ENCODE measurements around the gene AK5.

Gene AK5

DNA sequence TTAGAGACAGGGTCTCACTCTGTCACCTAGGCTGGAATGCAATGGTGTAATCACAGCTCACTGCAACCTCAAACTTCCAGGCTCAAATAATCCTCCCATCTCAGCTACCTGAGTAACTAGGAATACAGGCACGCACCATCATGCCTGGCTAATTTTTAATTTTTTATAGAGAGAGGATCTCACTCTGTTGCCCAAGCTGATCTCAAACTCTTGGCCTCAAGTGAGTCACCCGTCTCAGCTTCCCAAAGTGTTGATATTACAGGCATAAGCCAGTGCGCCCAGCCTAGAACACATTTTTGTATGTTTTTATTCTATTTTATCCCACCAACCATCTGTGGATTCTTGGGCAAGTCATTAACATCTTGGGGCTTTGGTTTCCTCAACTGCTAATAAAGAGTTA is 100.5 kb downstream of the AK5 start:
- Histone ChIP-seq H4K91ac (ENCODE audit: low read depth, low read length, poor library complexity) (no peak overlapping the region), H3K27ac (replicated peaks; ENCODE audit: low read length) (no peak overlapping the region), H3K9ac (ENCODE audit: low read depth, low read length, poor library complexity) (no peak overlapping the region), H2BK120ac (ENCODE audit: low read depth, low read length) (no peak overlapping the region), H3K23ac (ENCODE audit: low read depth, low read length, poor library complexity) (no peak overlapping the region), H3K27me3 (ENCODE audit: control insufficient read depth in 3 of 3, insufficient read depth in 3 of 3, low read depth in 1 of 3, low read length in 3 of 3) (no peaks in the 10 kb centered on the region), H4K8ac (ENCODE audit: low read depth, low read length) (no peak overlapping the region), H3K4me2 (ENCODE audit: insufficient read depth, low read length, poor library complexity, severe bottlenecking) (no peak overlapping the region), H3K14ac (ENCODE audit: low read length) (no peak overlapping the region), H3K9me3 (replicated peaks in 1 of 2; ENCODE audit: control insufficient read depth in 2 of 2, insufficient read depth in 1 of 2, low read depth in 1 of 2, low read length in 2 of 2) (no peaks in the 10 kb centered on the region), H3K18ac (ENCODE audit: low read length) (no peak overlapping the region), H3K79me1 (ENCODE audit: low read depth, low read length) (no peaks in the 10 kb centered on the region), H2BK5ac (ENCODE audit: low read length) (no peak overlapping the region), H3K4me1 (ENCODE audit: control insufficient read depth in 2 of 2, insufficient read depth in 1 of 2, low read depth in 1 of 2, low read length in 2 of 2) (peaks cover 0 to 6% of the 10 kb centered on the region in 2 donors), H2BK12ac (ENCODE audit: low read length) (no peak overlapping the region), H3K4ac (ENCODE audit: low read length) (no peak overlapping the region), H2BK15ac (ENCODE audit: low read length) (no peak overlapping the region), H2AK5ac (ENCODE audit: low read depth, low read length) (no peak overlapping the region), H2AFZ (ENCODE audit: low read length) (no peak overlapping the region), H3K36me3 (replicated peaks in 1 of 2; ENCODE audit: control insufficient read depth in 2 of 2, insufficient read depth in 2 of 2, low read length in 2 of 2) (no peaks in the 10 kb centered on the region), H3K4me3 (ENCODE audit: low read length in 2 of 2) (no peak overlapping the region)
- WGBS, 2 donors (ENCODE audit: extremely low coverage in 2 of 2, insufficient read length in 2 of 2, insufficient replicate concordance in 1 of 2) = no CpG with 5 or more reads among the region's 3 CpGs
- no peak for DNase-seq (ENCODE audit: low spot score)

DNA sequence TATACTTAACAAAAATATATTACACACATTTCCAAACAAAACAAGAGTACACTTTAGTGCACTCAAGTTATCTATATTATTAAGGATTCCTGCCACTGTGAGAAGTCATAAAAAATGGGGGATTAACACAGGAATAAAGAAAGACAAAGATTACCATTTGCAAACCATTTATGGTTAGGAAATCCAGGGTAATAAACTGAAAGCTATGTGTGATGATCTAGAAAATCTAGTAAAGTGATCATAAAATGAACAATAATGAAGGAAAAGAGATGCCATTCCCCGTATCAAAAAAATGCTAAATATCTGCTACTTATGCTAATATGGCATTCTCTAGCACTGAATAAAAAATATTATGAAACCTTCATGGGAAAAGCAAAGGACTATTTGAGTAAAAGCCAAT is 101.4 kb downstream of the AK5 start:
- no peaks in the 10 kb centered on the region for H3K79me1 ChIP-seq (ENCODE audit: low read depth, low read length)
- no peak overlapping the region for H3K18ac ChIP-seq (ENCODE audit: low read length)
- H2BK12ac ChIP-seq (ENCODE audit: low read length) = no peak overlapping the region
- H3K23ac ChIP-seq (ENCODE audit: low read depth, low read length, poor library complexity) = no peak overlapping the region
- no peak overlapping the region for H3K4ac ChIP-seq (ENCODE audit: low read length)
- peaks cover 0 to 6% of the 10 kb centered on the region in 2 donors for H3K4me1 ChIP-seq (ENCODE audit: control insufficient read depth in 2 of 2, insufficient read depth in 1 of 2, low read depth in 1 of 2, low read length in 2 of 2)
- H4K8ac ChIP-seq (ENCODE audit: low read depth, low read length) = no peak overlapping the region
- no peak overlapping the region for H4K91ac ChIP-seq (ENCODE audit: low read depth, low read length, poor library complexity)
- no peak overlapping the region for H3K4me3 ChIP-seq (ENCODE audit: low read length in 2 of 2)
- no peak overlapping the region for H2BK120ac ChIP-seq (ENCODE audit: low read depth, low read length)
- H3K14ac ChIP-seq (ENCODE audit: low read length) = no peak overlapping the region
- no peak overlapping the region for H2AK5ac ChIP-seq (ENCODE audit: low read depth, low read length)
- no peak overlapping the region for H3K27ac ChIP-seq (replicated peaks; ENCODE audit: low read length)
- no peaks in the 10 kb centered on the region for H3K9me3 ChIP-seq (replicated peaks in 1 of 2; ENCODE audit: control insufficient read depth in 2 of 2, insufficient read depth in 1 of 2, low read depth in 1 of 2, low read length in 2 of 2)
- H2BK15ac ChIP-seq (ENCODE audit: low read length) = no peak overlapping the region
- no peak overlapping the region for H3K9ac ChIP-seq (ENCODE audit: low read depth, low read length, poor library complexity)
- DNase-seq (ENCODE audit: low spot score) = no peak
- H3K36me3 ChIP-seq (replicated peaks in 1 of 2; ENCODE audit: control insufficient read depth in 2 of 2, insufficient read depth in 2 of 2, low read length in 2 of 2) = no peaks in the 10 kb centered on the region
- H3K4me2 ChIP-seq (ENCODE audit: insufficient read depth, low read length, poor library complexity, severe bottlenecking) = no peak overlapping the region
- H3K27me3 ChIP-seq (ENCODE audit: control insufficient read depth in 3 of 3, insufficient read depth in 3 of 3, low read depth in 1 of 3, low read length in 3 of 3) = no peaks in the 10 kb centered on the region
- WGBS, 2 donors (ENCODE audit: extremely low coverage in 2 of 2, insufficient read length in 2 of 2, insufficient replicate concordance in 1 of 2) = no CpG with 5 or more reads among the region's 1 CpG
- no peak overlapping the region for H2AFZ ChIP-seq (ENCODE audit: low read length)
- H2BK5ac ChIP-seq (ENCODE audit: low read length) = no peak overlapping the region

DNA sequence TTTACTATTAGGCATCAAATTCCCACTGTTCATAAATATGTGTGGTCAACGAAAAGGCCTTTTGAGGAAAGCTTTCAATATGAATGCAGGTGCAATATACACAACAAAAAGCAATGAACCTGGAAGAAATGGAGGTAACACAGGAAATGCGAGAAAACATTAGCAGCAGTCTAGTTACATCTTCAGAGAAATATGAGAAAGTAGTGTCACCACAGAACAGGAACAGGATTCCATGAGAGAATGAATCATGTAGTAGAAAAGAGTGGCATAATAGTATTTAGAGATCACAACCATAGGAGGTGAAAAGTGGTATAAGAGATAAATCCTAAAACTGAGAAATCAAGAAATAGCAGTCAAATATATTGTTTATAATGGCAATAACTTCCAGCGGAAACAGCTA is 103.7 kb downstream of the AK5 start:
- no peak overlapping the region for H2AK5ac ChIP-seq (ENCODE audit: low read depth, low read length)

DNA sequence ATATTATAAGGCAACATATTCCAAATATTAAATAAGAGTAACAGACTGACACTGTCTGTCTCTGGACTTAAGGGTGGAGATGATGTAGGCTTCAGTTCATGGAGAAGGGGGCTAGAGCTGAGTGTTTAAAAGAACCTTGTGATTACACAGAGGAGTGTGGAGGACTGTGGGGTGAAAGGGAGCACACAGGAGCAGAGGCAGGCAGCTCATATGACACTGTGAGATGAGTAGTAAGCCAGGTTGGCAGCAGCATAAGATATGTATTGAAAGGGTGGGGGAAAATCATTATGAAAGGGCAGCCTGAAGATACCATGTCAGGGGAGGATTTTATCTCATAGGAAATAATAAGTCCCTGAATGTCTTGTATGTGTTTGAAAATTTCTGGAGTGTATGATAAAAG is 104.5 kb downstream of the AK5 start:
- Histone ChIP-seq H2BK15ac (ENCODE audit: low read length) (no peak overlapping the region), H2BK5ac (ENCODE audit: low read length) (no peak overlapping the region), H3K18ac (ENCODE audit: low read length) (no peak overlapping the region), H3K4ac (ENCODE audit: low read length) (no peak overlapping the region), H4K91ac (ENCODE audit: low read depth, low read length, poor library complexity) (no peak overlapping the region), H2AFZ (ENCODE audit: low read length) (no peak overlapping the region), H2BK120ac (ENCODE audit: low read depth, low read length) (no peak overlapping the region), H3K36me3 (replicated peaks in 1 of 2; ENCODE audit: control insufficient read depth in 2 of 2, insufficient read depth in 2 of 2, low read length in 2 of 2) (no peaks in the 10 kb centered on the region), H3K79me1 (ENCODE audit: low read depth, low read length) (no peaks in the 10 kb centered on the region), H4K8ac (ENCODE audit: low read depth, low read length) (no peak overlapping the region), H3K9ac (ENCODE audit: low read depth, low read length, poor library complexity) (no peak overlapping the region), H2AK5ac (ENCODE audit: low read depth, low read length) (no peak overlapping the region), H3K27ac (replicated peaks; ENCODE audit: low read length) (no peak overlapping the region), H3K14ac (ENCODE audit: low read length) (no peak overlapping the region), H3K27me3 (ENCODE audit: control insufficient read depth in 3 of 3, insufficient read depth in 3 of 3, low read depth in 1 of 3, low read length in 3 of 3) (no peaks in the 10 kb centered on the region), H2BK12ac (ENCODE audit: low read length) (no peak overlapping the region), H3K4me3 (ENCODE audit: low read length in 2 of 2) (no peak overlapping the region), H3K4me2 (ENCODE audit: insufficient read depth, low read length, poor library complexity, severe bottlenecking) (no peak overlapping the region), H3K4me1 (ENCODE audit: control insufficient read depth in 2 of 2, insufficient read depth in 1 of 2, low read depth in 1 of 2, low read length in 2 of 2) (no peaks in the 10 kb centered on the region), H3K23ac (ENCODE audit: low read depth, low read length, poor library complexity) (no peak overlapping the region), H3K9me3 (replicated peaks in 1 of 2; ENCODE audit: control insufficient read depth in 2 of 2, insufficient read depth in 1 of 2, low read depth in 1 of 2, low read length in 2 of 2) (no peaks in the 10 kb centered on the region)
- no peak for DNase-seq (ENCODE audit: low spot score)

More for the DNA sequence above, 103.7 kb downstream of the AK5 start:
- no peak overlapping the region for H3K9ac ChIP-seq (ENCODE audit: low read depth, low read length, poor library complexity)
- H3K27ac ChIP-seq (replicated peaks; ENCODE audit: low read length) = no peak overlapping the region
- H3K9me3 ChIP-seq (replicated peaks in 1 of 2; ENCODE audit: control insufficient read depth in 2 of 2, insufficient read depth in 1 of 2, low read depth in 1 of 2, low read length in 2 of 2) = no peaks in the 10 kb centered on the region
- no peak overlapping the region for H4K91ac ChIP-seq (ENCODE audit: low read depth, low read length, poor library complexity)
- no peak overlapping the region for H3K14ac ChIP-seq (ENCODE audit: low read length)
- H3K4me1 ChIP-seq (ENCODE audit: control insufficient read depth in 2 of 2, insufficient read depth in 1 of 2, low read depth in 1 of 2, low read length in 2 of 2) = no peaks in the 10 kb centered on the region
- no peaks in the 10 kb centered on the region for H3K27me3 ChIP-seq (ENCODE audit: control insufficient read depth in 3 of 3, insufficient read depth in 3 of 3, low read depth in 1 of 3, low read length in 3 of 3)
- H2BK15ac ChIP-seq (ENCODE audit: low read length) = no peak overlapping the region
- H2BK12ac ChIP-seq (ENCODE audit: low read length) = no peak overlapping the region
- H2BK5ac ChIP-seq (ENCODE audit: low read length) = no peak overlapping the region
- no peak overlapping the region for H3K4me3 ChIP-seq (ENCODE audit: low read length in 2 of 2)
- H3K4ac ChIP-seq (ENCODE audit: low read length) = no peak overlapping the region
- no peak overlapping the region for H2BK120ac ChIP-seq (ENCODE audit: low read depth, low read length)
- H4K8ac ChIP-seq (ENCODE audit: low read depth, low read length) = no peak overlapping the region
- no CpG with 5 or more reads among the region's 3 CpGs for WGBS, 2 donors (ENCODE audit: extremely low coverage in 2 of 2, insufficient read length in 2 of 2, insufficient replicate concordance in 1 of 2)
- no peak for DNase-seq (ENCODE audit: low spot score)
- H3K23ac ChIP-seq (ENCODE audit: low read depth, low read length, poor library complexity) = no peak overlapping the region
- no peaks in the 10 kb centered on the region for H3K36me3 ChIP-seq (replicated peaks in 1 of 2; ENCODE audit: control insufficient read depth in 2 of 2, insufficient read depth in 2 of 2, low read length in 2 of 2)
- H3K79me1 ChIP-seq (ENCODE audit: low read depth, low read length) = no peaks in the 10 kb centered on the region
- H3K18ac ChIP-seq (ENCODE audit: low read length) = no peak overlapping the region
- H3K4me2 ChIP-seq (ENCODE audit: insufficient read depth, low read length, poor library complexity, severe bottlenecking) = no peak overlapping the region
- no peak overlapping the region for H2AFZ ChIP-seq (ENCODE audit: low read length)
